GM10248 (cell line): ENCODE data around the gene SPATA2.

ENCODE experiments used
- CTCF ChIA-PET: fragments of 300-600 bp; sonication (Branson Sonifier 250); formaldehyde crosslinking; extraction: SDS; loops from one replicate; lab custom pipeline; 2021; ENCODE audit warnings: antibody characterized with exemption; lab: Yijun Ruan, JAX
- POLR2A ChIA-PET: fragments of 350-650 bp; sonication (Branson Sonifier 250); formaldehyde crosslinking; extraction: SDS; loops from one replicate; lab custom pipeline; 2020; ENCODE audit warnings: antibody characterized with exemption; lab: Yijun Ruan, JAX
- DNase-seq: peaks from one replicate; pipeline ENCODE4 v3.0.0; 2012; ENCODE audit errors: extremely low spot score
- CTCF ChIP-seq: IDR thresholded peaks from 2 replicates; pipeline ENCODE4 v1.5.1; 2012; ENCODE audit warnings: mild to moderate bottlenecking, low read depth; ENCODE audit errors: extremely low read depth, missing control alignments, control extremely low read depth

Gene SPATA2

DNA sequence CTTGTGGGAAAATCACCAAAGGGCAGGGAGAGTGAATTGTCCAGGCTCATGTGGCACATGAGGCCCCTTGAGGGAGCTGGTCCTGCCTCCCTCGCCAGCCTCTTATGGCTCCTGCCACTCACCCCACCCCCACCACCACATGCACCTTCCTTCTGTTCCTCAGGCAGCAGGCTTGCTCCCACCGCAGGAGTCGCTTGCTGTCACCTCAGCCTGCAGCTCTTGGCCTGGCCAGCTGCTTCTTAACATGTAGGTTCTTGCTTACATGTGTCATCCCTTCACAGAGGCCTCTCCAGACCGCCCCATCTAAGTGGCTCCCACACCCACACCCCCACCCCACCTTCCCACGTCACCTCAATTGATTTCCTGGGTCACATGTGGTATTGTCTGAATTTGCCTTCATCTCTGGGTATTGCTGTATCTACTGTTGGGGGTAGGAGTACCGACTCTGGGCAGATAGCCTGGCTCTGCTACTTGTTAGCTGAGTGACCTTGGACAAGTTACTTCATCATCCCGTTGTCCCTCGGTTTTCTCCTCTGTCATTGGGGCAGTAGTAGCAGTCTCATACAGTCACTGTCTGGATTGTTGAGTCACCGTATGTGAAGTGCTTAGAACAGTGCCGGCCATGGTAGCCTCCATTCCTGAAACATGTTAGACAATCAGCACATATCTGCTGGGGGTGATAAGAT is 61.0 kb downstream of the SPATA2 start:
- ChIA-PET POLR2A (interaction anchor here (0.6 kb wide), 1 partner anchor 82 kb away, joined by 3 read pairs; the partner anchor contains the start of gene RNF114), CTCF (interaction anchor here (1.0 to 2.1 kb wide), 4 partner anchors 8 to 313 kb away, joined by 3 to 11 read pairs (median 4); no protein-coding TSS in a partner anchor)
- DNase-seq = no peak
- TF ChIP-seq CTCF = no peak

DNA sequence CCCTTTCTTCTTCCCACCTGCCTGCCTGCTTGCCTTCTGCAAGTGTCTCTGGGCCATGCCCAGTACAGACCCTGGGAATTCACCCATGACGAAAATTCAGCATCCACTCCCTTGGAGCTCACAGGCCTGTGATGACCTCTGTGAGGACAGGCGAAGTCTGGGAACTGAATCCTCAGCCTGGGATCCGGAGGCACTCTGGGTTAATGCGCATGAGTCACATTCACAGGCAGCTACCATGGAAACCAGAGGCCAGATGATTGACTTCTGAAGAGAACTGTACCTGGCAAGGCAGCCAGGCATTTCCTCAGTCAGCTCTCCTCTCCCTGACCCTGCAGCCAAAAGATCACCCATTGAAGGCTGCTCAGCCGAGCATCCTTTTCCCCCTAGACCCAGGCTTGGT is 61.7 kb downstream of the SPATA2 start:
- no peak for TF ChIP-seq CTCF
- no peak for DNase-seq
- CTCF ChIA-PET = interaction anchor here (1.0 to 1.8 kb wide), 3 partner anchors 244 to 312 kb away, joined by 3 to 5 read pairs (median 4); no protein-coding TSS in a partner anchor
- POLR2A ChIA-PET = no interaction called here
